DOHH2 (cell line): ENCODE results near the gene PSMC1.

ENCODE experiments used
- H3F3A ChIP-seq: fragments of 200-600 bp; sonication (generic), shearing (Covaris generic); 2 replicates; pipeline ENCODE4 v1.6.0; 2016; ENCODE audit warnings: antibody characterized with exemption, mild to moderate bottlenecking; ENCODE audit not compliant: control insufficient read depth, insufficient read depth
- H3K27ac ChIP-seq: fragments of 200-600 bp; sonication (generic); 2 replicates; pipeline ENCODE4 v1.5.1; 2014; ENCODE audit warnings: low read depth, mild to moderate bottlenecking, low read length, moderate library complexity
- H3K27me3 ChIP-seq: fragments of 200-600 bp; sonication (generic); 2 replicates; pipeline ENCODE4 v1.6.1; 2014; ENCODE audit warnings: mild to moderate bottlenecking, low read length, mixed read lengths; ENCODE audit not compliant: control insufficient read depth
- H3K36me3 ChIP-seq: fragments of 200-600 bp; sonication (generic); 2 replicates; pipeline ENCODE4 v1.6.1; 2014; ENCODE audit warnings: mild to moderate bottlenecking, low read length, moderate library complexity, mixed read lengths; ENCODE audit not compliant: control insufficient read depth
- H3K4me1 ChIP-seq: fragments of 200-600 bp; sonication (generic); 2 replicates; pipeline ENCODE4 v1.6.1; 2014; ENCODE audit warnings: mild to moderate bottlenecking, low read length, mixed read lengths; ENCODE audit not compliant: control insufficient read depth
- H3K4me2 ChIP-seq: fragments of 200-600 bp; sonication (generic); 2 replicates; pipeline ENCODE4 v1.6.0; 2014; ENCODE audit warnings: mild to moderate bottlenecking, low read length, moderate library complexity
- H3K4me3 ChIP-seq: fragments of 200-600 bp; sonication (generic); 2 replicates; pipeline ENCODE4 v1.5.1; 2014; ENCODE audit warnings: mild to moderate bottlenecking, low read length, mixed read lengths
- H3K79me2 ChIP-seq: fragments of 200-600 bp; sonication (generic); 2 replicates; pipeline ENCODE4 v1.6.1; 2014; ENCODE audit warnings: mild to moderate bottlenecking, low read length, mixed read lengths; ENCODE audit not compliant: control insufficient read depth
- H3K9me2 ChIP-seq: fragments of 200-600 bp; sonication (generic); replicated peaks from 2 replicates; pipeline ENCODE4 v1.6.1; 2014; ENCODE audit warnings: mild to moderate bottlenecking, low read length, mixed read lengths; ENCODE audit not compliant: control insufficient read depth
- H3K9me3 ChIP-seq: fragments of 200-600 bp; sonication (generic); 2 replicates; pipeline ENCODE4 v1.6.1; 2014; ENCODE audit warnings: antibody characterized with exemption, low read length, mixed read lengths; ENCODE audit not compliant: control insufficient read depth, insufficient read depth
- H4K20me1 ChIP-seq: fragments of 200-600 bp; sonication (generic); 2 replicates; pipeline ENCODE4 v1.6.0; 2014; ENCODE audit warnings: low read depth, mild to moderate bottlenecking, antibody characterized with exemption, low read length, moderate library complexity; ENCODE audit not compliant: control insufficient read depth, insufficient read depth
- CTCF ChIP-seq: fragments of 200-600 bp; sonication (generic); IDR thresholded peaks from one replicate; pipeline ENCODE4 v1.5.1; 2014; ENCODE audit warnings: antibody characterized with exemption, mild to moderate bottlenecking, low read depth, low read length; ENCODE audit not compliant: poor library complexity, severe bottlenecking
- EZH2phosphoT487 ChIP-seq: fragments of 200-600 bp; sonication (generic); IDR thresholded peaks from 2 replicates; pipeline ENCODE4 v1.6.1; 2017; ENCODE audit warnings: borderline replicate concordance, mild to moderate bottlenecking, antibody characterized with exemption, low read length, moderate library complexity, mixed read lengths

PSMC1 gene

GRCh38 chr14:90301122-90301521, 44.8 kb downstream of the PSMC1 start:
- no peaks in the 10 kb centered on the region for H3K4me1 ChIP-seq
- H3K79me2 ChIP-seq = no peaks in the 10 kb centered on the region
- no peaks in the 10 kb centered on the region; the same call in 1 of the 2 replicates for H3F3A ChIP-seq
- H3K4me2 ChIP-seq = no peak overlapping the region
- H3K27ac ChIP-seq = no peak overlapping the region
- peaks cover 44% of the 10 kb centered on the region for H3K36me3 ChIP-seq
- no peaks in the 10 kb centered on the region for H3K9me2 ChIP-seq
- no peaks in the 10 kb centered on the region for H4K20me1 ChIP-seq
- H3K4me3 ChIP-seq = no peak overlapping the region
- H3K9me3 ChIP-seq = no peaks in the 10 kb centered on the region
- no peak for TF ChIP-seq EZH2phosphoT487
- no peak for TF ChIP-seq CTCF
- no peaks in the 10 kb centered on the region for H3K27me3 ChIP-seq

GRCh38 chr14:90301668-90302090, 45.3 kb downstream of the PSMC1 start:
- Histone ChIP-seq H4K20me1 (no peaks in the 10 kb centered on the region), H3F3A (no peaks in the 10 kb centered on the region; the same call in 1 of the 2 replicates), H3K27me3 (no peaks in the 10 kb centered on the region), H3K4me2 (no peak overlapping the region), H3K27ac (no peak overlapping the region), H3K79me2 (no peaks in the 10 kb centered on the region), H3K4me3 (no peak overlapping the region), H3K4me1 (no peaks in the 10 kb centered on the region), H3K9me3 (no peaks in the 10 kb centered on the region), H3K36me3 (peaks cover 41% of the 10 kb centered on the region), H3K9me2 (no peaks in the 10 kb centered on the region)
- TF ChIP-seq CTCF (no peak), EZH2phosphoT487 (no peak)

- Histone ChIP-seq H3K9me3 (no peaks in the 10 kb centered on the region), H4K20me1 (no peaks in the 10 kb centered on the region), H3K27ac (no peak overlapping the region), H3K79me2 (no peaks in the 10 kb centered on the region), H3F3A (no peaks in the 10 kb centered on the region; the same call in 1 of the 2 replicates), H3K4me1 (no peaks in the 10 kb centered on the region), H3K4me3 (no peak overlapping the region), H3K4me2 (no peak overlapping the region), H3K9me2 (no peaks in the 10 kb centered on the region), H3K36me3 (peaks cover 44% of the 10 kb centered on the region), H3K27me3 (no peaks in the 10 kb centered on the region)
- TF ChIP-seq EZH2phosphoT487 = no peak
- no peak for TF ChIP-seq CTCF
These were observed 46.4 kb downstream of the PSMC1 start for GRCh38 chr14:90302529-90303303.
